Activated T-helper 1 cell treated with anti-CD3 and anti-CD28 coated beads, Interleukin-12 subunit alpha, Interleukin-12 subunit beta, Interleukin-2, Interleukin-4 antibody, amounts not matched to agents 30 ng/mL and 10 ng/mL and 1 ng/mL, durations not matched to agents 14 hours and 24 hours and 36 hours (primary cell): ENCODE measurements around the gene PDZD4. TPM values are rescaled to one million over a fixed set of nuclear protein-coding genes. Genes with fewer than 3 reads are reported as not detected.
A peak's percentile ranks its signal among the peaks of the same experiment; 100 is the strongest.

ENCODE experiments used
- DNase-seq: peaks from one replicate; pipeline ENCODE4 v3.0.0; 2021; ENCODE audit warnings: low spot score
- H3K27ac Mint-ChIP-seq: one replicate; pipeline ENCODE4 v1.8.0; 2021; ENCODE audit warnings: mild to moderate bottlenecking, mixed read lengths
- H3K27me3 Mint-ChIP-seq: one replicate; pipeline ENCODE4 v1.8.0; 2022; ENCODE audit warnings: mild to moderate bottlenecking, moderate library complexity, mixed read lengths; ENCODE audit not compliant: insufficient read depth
- H3K36me3 Mint-ChIP-seq: one replicate; pipeline ENCODE4 v1.8.0; 2021; ENCODE audit warnings: low read depth, mixed read lengths
- H3K4me1 Mint-ChIP-seq: one replicate; pipeline ENCODE4 v1.8.0; 2021; ENCODE audit warnings: low read depth, mixed read lengths
- H3K4me3 Mint-ChIP-seq: one replicate; pipeline ENCODE4 v1.8.0; 2021; ENCODE audit warnings: mild to moderate bottlenecking, moderate library complexity, mixed read lengths
- H3K9me3 Mint-ChIP-seq: one replicate; pipeline ENCODE4 v1.8.0; 2021; ENCODE audit warnings: mixed read lengths
- intact Hi-C: fragments of 100-400 bp; cut with micrococcal nuclease; formaldehyde crosslinking; loops from one replicate; pipeline ENCODE4 v1.15.1; 2024
- total RNA-seq: library from RNA; stranded (reverse); gene quantifications from 2 replicates; pipeline ENCODE4 v1.2.3, GENCODE V29; 2022

PDZD4 gene
- total RNA-seq, 1 donor from 2014 or later: 0.44 TPM

GRCh38 chrX:153794018-153794896 lies 36.1 kb downstream of the PDZD4 start, which contains the start of the genes IDH3G and SSR4:
TSS of gene IDH3G (minus strand) at chrX:153794375. CDS start at chrX:153794326, 49 bp downstream.
TSS of gene SSR4 (plus strand) at chrX:153794668. CDS start at chrX:153794688, 20 bp downstream.
- Mint-ChIP-seq H3K4me1 (peaks cover 18% of the 10 kb centered on the region), H3K9me3 (no peaks in the 10 kb centered on the region), H3K27ac (peak within 1 kb of the TSS; percentile 94), H3K27me3 (no peaks in the 10 kb centered on the region), H3K36me3 (peaks cover 15% of the 10 kb centered on the region), H3K4me3 (peak within 1 kb of the TSS; percentile 96)
- intact Hi-C loops: loop anchor here (1.0 kb wide), 4 partner anchors 30 to 178 kb away; partner anchors contain the start of genes ABCD1, BCAP31, PLXNB3 and TMEM187
- DNase-seq: peak; percentile 91

- intact Hi-C loops: no loop called here
- H3K4me1 Mint-ChIP-seq: peaks cover 18% of the 10 kb centered on the region
- no peaks in the 10 kb centered on the region for H3K27me3 Mint-ChIP-seq
- H3K4me3 Mint-ChIP-seq: peak overlapping the region; percentile 96
- H3K36me3 Mint-ChIP-seq: peaks cover 14% of the 10 kb centered on the region
- DNase-seq: no peak
- H3K27ac Mint-ChIP-seq: peak overlapping the region; percentile 90
- H3K9me3 Mint-ChIP-seq: no peaks in the 10 kb centered on the region
Measured at GRCh38 chrX:153793291-153793690, 37.1 kb downstream of the PDZD4 start.

- intact Hi-C loops: no loop called here
Measured at GRCh38 chrX:153792368-153792767, 38.0 kb downstream of the PDZD4 start.

GRCh38 chrX:153791104-153791852 lies 39.1 kb downstream of the PDZD4 start:
- H3K27me3 Mint-ChIP-seq: no peaks in the 10 kb centered on the region
- no peak for DNase-seq
- no peaks in the 10 kb centered on the region for H3K9me3 Mint-ChIP-seq
- intact Hi-C loops: no loop called here
- no peak overlapping the region for H3K27ac Mint-ChIP-seq
- peaks cover 9% of the 10 kb centered on the region for H3K36me3 Mint-ChIP-seq
- no peak overlapping the region for H3K4me3 Mint-ChIP-seq
- peaks cover 15% of the 10 kb centered on the region for H3K4me1 Mint-ChIP-seq

More at GRCh38 chrX:153792368-153792767, 38.0 kb downstream of the PDZD4 start:
- Mint-ChIP-seq H3K36me3 (peaks cover 13% of the 10 kb centered on the region), H3K27me3 (no peaks in the 10 kb centered on the region), H3K27ac (no peak overlapping the region), H3K4me3 (peak overlapping the region; percentile 96), H3K4me1 (peaks cover 18% of the 10 kb centered on the region), H3K9me3 (no peaks in the 10 kb centered on the region)
- DNase-seq: no peak

GRCh38 chrX:153789654-153790053 lies 40.7 kb downstream of the PDZD4 start:
- no peak for DNase-seq
- Mint-ChIP-seq H3K9me3 (no peaks in the 10 kb centered on the region), H3K27ac (no peak overlapping the region), H3K4me3 (no peak overlapping the region), H3K27me3 (no peaks in the 10 kb centered on the region), H3K4me1 (peaks cover 9% of the 10 kb centered on the region), H3K36me3 (peaks cover 3% of the 10 kb centered on the region)
- intact Hi-C loops: no loop called here

GRCh38 chrX:153786669-153787068 lies 43.7 kb downstream of the PDZD4 start:
- intact Hi-C loops: no loop called here
- Mint-ChIP-seq H3K27ac (no peak overlapping the region), H3K36me3 (peaks cover 2% of the 10 kb centered on the region), H3K27me3 (no peaks in the 10 kb centered on the region), H3K4me3 (no peak overlapping the region), H3K4me1 (no peaks in the 10 kb centered on the region), H3K9me3 (no peaks in the 10 kb centered on the region)
- DNase-seq: no peak

- Mint-ChIP-seq H3K4me3 (no peak overlapping the region), H3K27ac (no peak overlapping the region), H3K36me3 (peaks cover 4% of the 10 kb centered on the region), H3K4me1 (no peaks in the 10 kb centered on the region), H3K27me3 (peaks cover 2% of the 10 kb centered on the region), H3K9me3 (no peaks in the 10 kb centered on the region)
- no peak for DNase-seq
- intact Hi-C loops: no loop called here
Measured at GRCh38 chrX:153784325-153784967, 45.9 kb downstream of the PDZD4 start.

- no peak overlapping the region for H3K27ac Mint-ChIP-seq
- H3K36me3 Mint-ChIP-seq: peaks cover 4% of the 10 kb centered on the region
- H3K4me1 Mint-ChIP-seq: no peaks in the 10 kb centered on the region
- no peak overlapping the region for H3K4me3 Mint-ChIP-seq
- intact Hi-C loops: no loop called here
- DNase-seq: no peak
- H3K27me3 Mint-ChIP-seq: peaks cover 2% of the 10 kb centered on the region
- H3K9me3 Mint-ChIP-seq: no peaks in the 10 kb centered on the region
Measured at GRCh38 chrX:153783378-153784013, 46.8 kb downstream of the PDZD4 start.

- Mint-ChIP-seq H3K4me3 (no peak overlapping the region), H3K9me3 (no peaks in the 10 kb centered on the region), H3K27ac (no peak overlapping the region), H3K27me3 (peaks cover 2% of the 10 kb centered on the region), H3K4me1 (no peaks in the 10 kb centered on the region), H3K36me3 (peaks cover 4% of the 10 kb centered on the region)
- intact Hi-C loops: no loop called here
- DNase-seq: no peak
Measured at GRCh38 chrX:153782871-153783270, 47.5 kb downstream of the PDZD4 start.

GRCh38 chrX:153782313-153782712 lies 48.0 kb downstream of the PDZD4 start:
- DNase-seq: no peak
- Mint-ChIP-seq H3K36me3 (peaks cover 2% of the 10 kb centered on the region), H3K4me1 (no peaks in the 10 kb centered on the region), H3K4me3 (no peak overlapping the region), H3K27me3 (peaks cover 2% of the 10 kb centered on the region), H3K9me3 (no peaks in the 10 kb centered on the region), H3K27ac (no peak overlapping the region)
- intact Hi-C loops: no loop called here

- peaks cover 2% of the 10 kb centered on the region for H3K27me3 Mint-ChIP-seq
- no peak overlapping the region for H3K27ac Mint-ChIP-seq
- H3K36me3 Mint-ChIP-seq: peaks cover 2% of the 10 kb centered on the region
- H3K4me3 Mint-ChIP-seq: no peak overlapping the region
- intact Hi-C loops: no loop called here
- no peaks in the 10 kb centered on the region for H3K9me3 Mint-ChIP-seq
- DNase-seq: no peak
- H3K4me1 Mint-ChIP-seq: no peaks in the 10 kb centered on the region
Measured at GRCh38 chrX:153781428-153782047, 48.8 kb downstream of the PDZD4 start.
